Measurements from ENCODE around the gene GCLM. TPM values are rescaled to one million over a fixed set of nuclear protein-coding genes. Genes with fewer than 3 reads are reported as not detected.
A peak's percentile ranks its signal among the peaks of the same experiment; 100 is the strongest.

The GCLM gene
- total RNA-seq, 2 experiments from 2014 or later: 40.1 to 42.1 TPM

- H3K4me3 Mint-ChIP-seq: peak overlapping the region; percentile 83
- peaks cover 5% of the 10 kb centered on the region for H3K36me3 Mint-ChIP-seq (ENCODE audit: low read depth)
- ChIA-PET POLR2A (interaction anchor here (1.0 to 4.0 kb wide), 4 partner anchors 29 to 151 kb away, joined by 3 to 24 read pairs (median 16); partner anchors contain the start of gene DNTTIP2), CTCF (interaction anchor here (0.6 to 2.6 kb wide), 12 partner anchors 11 to 495 kb away, joined by 3 to 14 read pairs (median 4); partner anchors contain the start of gene DNTTIP2)
- no peaks in the 10 kb centered on the region for H3K9me3 Mint-ChIP-seq
- DNase-seq: peak; percentile 64
- H3K27ac Mint-ChIP-seq: peak overlapping the region; percentile 86
- H3K27me3 Mint-ChIP-seq: peaks cover 14% of the 10 kb centered on the region
- H3K4me1 Mint-ChIP-seq: peaks cover 46% of the 10 kb centered on the region
Observed at GRCh38 chr1:93908394-93909145, 660 bp downstream of the GCLM start.

GRCh38 chr1:93907718-93908117, 1.5 kb downstream of the GCLM start:
- no peak for DNase-seq
- ChIA-PET POLR2A (interaction anchor here (1.6 to 4.0 kb wide), 2 partner anchors 28 to 62 kb away, joined by 14 to 17 read pairs; partner anchors contain the start of gene DNTTIP2), CTCF (interaction anchor here (1.0 to 1.2 kb wide), 3 partner anchors 21 to 278 kb away, joined by 3 to 4 read pairs (median 4); partner anchors contain the start of gene DNTTIP2)
- peaks cover 6% of the 10 kb centered on the region for H3K36me3 Mint-ChIP-seq (ENCODE audit: low read depth)
- peaks cover 46% of the 10 kb centered on the region for H3K4me1 Mint-ChIP-seq
- H3K4me3 Mint-ChIP-seq: peak overlapping the region; percentile 63
- no peaks in the 10 kb centered on the region for H3K9me3 Mint-ChIP-seq
- H3K27me3 Mint-ChIP-seq: peaks cover 8% of the 10 kb centered on the region
- H3K27ac Mint-ChIP-seq: peak overlapping the region; percentile 52

- CTCF ChIA-PET: no interaction called here
- POLR2A ChIA-PET: interaction anchor here (4.0 kb wide), 1 partner anchor 60 kb away, joined by 17 read pairs; no protein-coding TSS in a partner anchor
- Mint-ChIP-seq H3K4me3 (no peak overlapping the region), H3K36me3 (ENCODE audit: low read depth) (peaks cover 11% of the 10 kb centered on the region), H3K27me3 (no peaks in the 10 kb centered on the region), H3K9me3 (no peaks in the 10 kb centered on the region), H3K27ac (no peak overlapping the region), H3K4me1 (peaks cover 52% of the 10 kb centered on the region)
- DNase-seq: no peak
Observed at GRCh38 chr1:93906480-93906879, 2.8 kb downstream of the GCLM start.

GRCh38 chr1:93905734-93906133, 3.5 kb downstream of the GCLM start:
- Mint-ChIP-seq H3K4me3 (no peak overlapping the region), H3K27me3 (no peaks in the 10 kb centered on the region), H3K36me3 (ENCODE audit: low read depth) (peaks cover 18% of the 10 kb centered on the region), H3K4me1 (peaks cover 52% of the 10 kb centered on the region), H3K9me3 (no peaks in the 10 kb centered on the region), H3K27ac (no peak overlapping the region)
- CTCF ChIA-PET: no interaction called here
- POLR2A ChIA-PET: no interaction called here
- no peak for DNase-seq

GRCh38 chr1:93905051-93905450, 4.2 kb downstream of the GCLM start:
- Mint-ChIP-seq H3K36me3 (ENCODE audit: low read depth) (peaks cover 22% of the 10 kb centered on the region), H3K4me3 (no peak overlapping the region), H3K27me3 (no peaks in the 10 kb centered on the region), H3K27ac (peak overlapping the region; percentile 75), H3K4me1 (peaks cover 50% of the 10 kb centered on the region), H3K9me3 (no peaks in the 10 kb centered on the region)
- no peak for DNase-seq
- ChIA-PET POLR2A (interaction anchor here (1.2 to 2.8 kb wide), 2 partner anchors 27 to 560 kb away, joined by 3 to 23 read pairs; partner anchors contain the start of gene DNTTIP2), CTCF (interaction anchor here (0.8 to 1.5 kb wide), 2 partner anchors 59 to 61 kb away, joined by 3 to 4 read pairs; no protein-coding TSS in a partner anchor)

- H3K4me3 Mint-ChIP-seq: peak overlapping the region; percentile 16
- peaks cover 52% of the 10 kb centered on the region for H3K4me1 Mint-ChIP-seq
- no peaks in the 10 kb centered on the region for H3K9me3 Mint-ChIP-seq
- ChIA-PET CTCF (interaction anchor here (0.8 to 1.5 kb wide), 2 partner anchors 58 to 60 kb away, joined by 3 to 4 read pairs; no protein-coding TSS in a partner anchor), POLR2A (interaction anchor here (1.2 to 2.8 kb wide), 2 partner anchors 26 to 559 kb away, joined by 3 to 23 read pairs; partner anchors contain the start of gene DNTTIP2)
- peaks cover 29% of the 10 kb centered on the region for H3K36me3 Mint-ChIP-seq (ENCODE audit: low read depth)
- no peaks in the 10 kb centered on the region for H3K27me3 Mint-ChIP-seq
- DNase-seq: no peak
- H3K27ac Mint-ChIP-seq: peak overlapping the region; percentile 75
Observed at GRCh38 chr1:93904228-93904627, 5.0 kb downstream of the GCLM start.

- H3K27ac Mint-ChIP-seq: no peak overlapping the region
- ChIA-PET CTCF (no interaction called here), POLR2A (no interaction called here)
- no peak for DNase-seq
- no peaks in the 10 kb centered on the region for H3K9me3 Mint-ChIP-seq
- H3K27me3 Mint-ChIP-seq: no peaks in the 10 kb centered on the region
- peaks cover 38% of the 10 kb centered on the region for H3K36me3 Mint-ChIP-seq (ENCODE audit: low read depth)
- H3K4me3 Mint-ChIP-seq: no peak overlapping the region
- H3K4me1 Mint-ChIP-seq: peaks cover 37% of the 10 kb centered on the region
Observed at GRCh38 chr1:93900723-93901504, 8.3 kb downstream of the GCLM start.

- DNase-seq: no peak
- ChIA-PET CTCF (interaction anchor here (2.9 kb wide), 1 partner anchor 10 kb away, joined by 13 read pairs; no protein-coding TSS in a partner anchor), POLR2A (no interaction called here)
- H3K27ac Mint-ChIP-seq: no peak overlapping the region
- no peaks in the 10 kb centered on the region for H3K9me3 Mint-ChIP-seq
- H3K4me1 Mint-ChIP-seq: peaks cover 29% of the 10 kb centered on the region
- no peaks in the 10 kb centered on the region for H3K27me3 Mint-ChIP-seq
- H3K36me3 Mint-ChIP-seq (ENCODE audit: low read depth): peaks cover 43% of the 10 kb centered on the region
- no peak overlapping the region for H3K4me3 Mint-ChIP-seq
Observed at GRCh38 chr1:93899543-93900207, 9.6 kb downstream of the GCLM start.

GRCh38 chr1:93888900-93889299, 20.3 kb downstream of the GCLM start:
- DNase-seq: no peak
- H3K27me3 Mint-ChIP-seq: no peaks in the 10 kb centered on the region
- H3K4me3 Mint-ChIP-seq: no peak overlapping the region
- H3K36me3 Mint-ChIP-seq (ENCODE audit: low read depth): peaks cover 24% of the 10 kb centered on the region
- no peak overlapping the region for H3K27ac Mint-ChIP-seq
- no peaks in the 10 kb centered on the region for H3K4me1 Mint-ChIP-seq
- ChIA-PET CTCF (no interaction called here), POLR2A (interaction anchor here (2.0 kb wide), 1 partner anchor 10 kb away, joined by 15 read pairs; the partner anchor contains the start of gene DNTTIP2)
- H3K9me3 Mint-ChIP-seq: no peaks in the 10 kb centered on the region

GRCh38 chr1:93882269-93882668, 27.0 kb downstream of the GCLM start:
- DNase-seq: no peak
- POLR2A ChIA-PET: no interaction called here
- Mint-ChIP-seq H3K27ac (no peak overlapping the region), H3K4me3 (no peak overlapping the region), H3K9me3 (no peaks in the 10 kb centered on the region), H3K27me3 (no peaks in the 10 kb centered on the region), H3K4me1 (peaks cover 27% of the 10 kb centered on the region), H3K36me3 (ENCODE audit: low read depth) (peaks cover 20% of the 10 kb centered on the region)
- CTCF ChIA-PET: no interaction called here

- peaks cover 29% of the 10 kb centered on the region for H3K36me3 Mint-ChIP-seq (ENCODE audit: low read depth)
- no peaks in the 10 kb centered on the region for H3K9me3 Mint-ChIP-seq
- DNase-seq: no peak
- no peaks in the 10 kb centered on the region for H3K27me3 Mint-ChIP-seq
- ChIA-PET CTCF (interaction anchor here (1.8 kb wide), 1 partner anchor 29 kb away, joined by 14 read pairs; the partner anchor contains the start of gene GCLM), POLR2A (no interaction called here)
- peaks cover 39% of the 10 kb centered on the region for H3K4me1 Mint-ChIP-seq
- no peak overlapping the region for H3K4me3 Mint-ChIP-seq
- H3K27ac Mint-ChIP-seq: no peak overlapping the region
Observed at GRCh38 chr1:93880731-93881130, 28.5 kb downstream of the GCLM start.

- peaks cover 52% of the 10 kb centered on the region for H3K4me1 Mint-ChIP-seq
- POLR2A ChIA-PET: interaction anchor here (1.1 to 3.3 kb wide), 13 partner anchors 9 to 688 kb away, joined by 3 to 24 read pairs (median 6); partner anchors contain the start of genes DR1 and GCLM
- H3K27ac Mint-ChIP-seq: peak within 1 kb of the TSS; percentile 90
- peak within 1 kb of the TSS; percentile 88 for H3K4me3 Mint-ChIP-seq
- peaks cover 45% of the 10 kb centered on the region for H3K36me3 Mint-ChIP-seq (ENCODE audit: low read depth)
- H3K27me3 Mint-ChIP-seq: no peaks in the 10 kb centered on the region
- DNase-seq: peak; percentile 93
- CTCF ChIA-PET: interaction anchor here (0.6 to 2.7 kb wide), 6 partner anchors 29 to 250 kb away, joined by 3 to 14 read pairs (median 4); partner anchors contain the start of gene GCLM
- H3K9me3 Mint-ChIP-seq: no peaks in the 10 kb centered on the region
Observed at GRCh38 chr1:93878889-93879586, 30.2 kb downstream of the GCLM start, which contains the start of gene DNTTIP2. TSS of gene DNTTIP2 (minus strand) at chr1:93879206. CDS start at chr1:93879148, 58 bp downstream.
